ENCODE data around the gene RNF217.

GRCh38 chr6:125019918-125020317 lies 57.7 kb downstream of the RNF217 start:
- TF ChIP-seq, protein P1, sequence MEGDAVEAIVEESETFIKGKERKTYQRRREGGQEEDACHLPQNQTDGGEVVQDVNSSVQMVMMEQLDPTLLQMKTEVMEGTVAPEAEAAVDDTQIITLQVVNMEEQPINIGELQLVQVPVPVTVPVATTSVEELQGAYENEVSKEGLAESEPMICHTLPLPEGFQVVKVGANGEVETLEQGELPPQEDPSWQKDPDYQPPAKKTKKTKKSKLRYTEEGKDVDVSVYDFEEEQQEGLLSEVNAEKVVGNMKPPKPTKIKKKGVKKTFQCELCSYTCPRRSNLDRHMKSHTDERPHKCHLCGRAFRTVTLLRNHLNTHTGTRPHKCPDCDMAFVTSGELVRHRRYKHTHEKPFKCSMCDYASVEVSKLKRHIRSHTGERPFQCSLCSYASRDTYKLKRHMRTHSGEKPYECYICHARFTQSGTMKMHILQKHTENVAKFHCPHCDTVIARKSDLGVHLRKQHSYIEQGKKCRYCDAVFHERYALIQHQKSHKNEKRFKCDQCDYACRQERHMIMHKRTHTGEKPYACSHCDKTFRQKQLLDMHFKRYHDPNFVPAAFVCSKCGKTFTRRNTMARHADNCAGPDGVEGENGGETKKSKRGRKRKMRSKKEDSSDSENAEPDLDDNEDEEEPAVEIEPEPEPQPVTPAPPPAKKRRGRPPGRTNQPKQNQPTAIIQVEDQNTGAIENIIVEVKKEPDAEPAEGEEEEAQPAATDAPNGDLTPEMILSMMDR (IDR thresholded peaks at IDR 0.05): no peak
- no peak for TF ChIP-seq EP300 (IDR thresholded peaks at IDR 0.05; ENCODE audit: low read depth)

Data from transverse colon (tissue), 3 donors.